ENCODE data around the gene GPANK1.

The GPANK1 gene

GRCh38 chr6:31657406-31658157 is 7.2 kb downstream of the GPANK1 start:
- Histone ChIP-seq H3K36me3 (ENCODE audit: insufficient read depth, low read length) (peaks cover 10% of the 10 kb centered on the region; the same call in 1 of the 2 replicates), H2AFZ (ENCODE audit: low read length) (no peak overlapping the region), H3K4me1 (ENCODE audit: insufficient read depth, low read length, severe bottlenecking) (peaks cover 48% of the 10 kb centered on the region), H3K79me2 (ENCODE audit: insufficient read depth, low read length) (peaks cover 6% of the 10 kb centered on the region; the same call in 1 of the 2 replicates), H3K4me3 (ENCODE audit: low read depth, low read length, poor library complexity, severe bottlenecking) (no peak overlapping the region), H4K20me1 (ENCODE audit: insufficient read depth, low read length) (no peaks in the 10 kb centered on the region), H3F3A (ENCODE audit: insufficient read depth, low read length) (no peaks in the 10 kb centered on the region), H3K27ac (ENCODE audit: low read depth, low read length, poor library complexity, severe bottlenecking) (no peak overlapping the region), H3K27me3 (ENCODE audit: insufficient read depth, low read length) (no peaks in the 10 kb centered on the region), H3K9ac (ENCODE audit: low read length) (no peak overlapping the region), H3K9me2 (ENCODE audit: low read depth, low read length) (no peaks in the 10 kb centered on the region), H3K9me3 (ENCODE audit: low read length) (no peaks in the 10 kb centered on the region), H3K4me2 (ENCODE audit: low read length) (0 out of 2 replicates have a peak overlapping the region, but pooled peaks have one; percentile 0)
- TF ChIP-seq CTCF (IDR thresholded peaks at IDR 0.05; ENCODE audit: low read length), result no peak
- no peak for TF ChIP-seq EZH2 (IDR thresholded peaks at IDR 0.05; ENCODE audit: borderline replicate concordance, low read length)

- Histone ChIP-seq H3K27me3 (ENCODE audit: insufficient read depth, low read length) (no peaks in the 10 kb centered on the region), H4K20me1 (ENCODE audit: insufficient read depth, low read length) (no peaks in the 10 kb centered on the region), H3K4me2 (ENCODE audit: low read length) (no peak within 1 kb of the TSS), H3K36me3 (ENCODE audit: insufficient read depth, low read length) (0 out of 2 replicates have a peak, but pooled peaks cover 4% of the 10 kb centered on the region), H3K9me2 (ENCODE audit: low read depth, low read length) (no peaks in the 10 kb centered on the region), H2AFZ (ENCODE audit: low read length) (no peak within 1 kb of the TSS), H3F3A (ENCODE audit: insufficient read depth, low read length) (no peaks in the 10 kb centered on the region), H3K4me1 (ENCODE audit: insufficient read depth, low read length, severe bottlenecking) (peaks cover 44% of the 10 kb centered on the region), H3K4me3 (ENCODE audit: low read depth, low read length, poor library complexity, severe bottlenecking) (no peak within 1 kb of the TSS), H3K27ac (ENCODE audit: low read depth, low read length, poor library complexity, severe bottlenecking) (no peak within 1 kb of the TSS), H3K9ac (ENCODE audit: low read length) (no peak within 1 kb of the TSS), H3K79me2 (ENCODE audit: insufficient read depth, low read length) (peaks cover 15% of the 10 kb centered on the region; the same call in 1 of the 2 replicates), H3K9me3 (ENCODE audit: low read length) (no peaks in the 10 kb centered on the region)
- TF ChIP-seq EZH2 (IDR thresholded peaks at IDR 0.05; ENCODE audit: borderline replicate concordance, low read length) (no peak), CTCF (IDR thresholded peaks at IDR 0.05; ENCODE audit: low read length) (no peak)
Observed at GRCh38 chr6:31655349-31656237, 9.2 kb downstream of the GPANK1 start, which contains the start of gene APOM. TSS of gene APOM (plus strand) at chr6:31655894. CDS start at chr6:31655967, 73 bp downstream.

GRCh38 chr6:31654574-31655348 is 10.0 kb downstream of the GPANK1 start:
- H3F3A ChIP-seq (ENCODE audit: insufficient read depth, low read length), result no peaks in the 10 kb centered on the region
- H3K9me2 ChIP-seq (ENCODE audit: low read depth, low read length), result no peaks in the 10 kb centered on the region
- peaks cover 9% of the 10 kb centered on the region; the same call in 1 of the 2 replicates for H3K79me2 ChIP-seq (ENCODE audit: insufficient read depth, low read length)
- no peak overlapping the region for H3K27ac ChIP-seq (ENCODE audit: low read depth, low read length, poor library complexity, severe bottlenecking)
- no peak overlapping the region for H3K4me3 ChIP-seq (ENCODE audit: low read depth, low read length, poor library complexity, severe bottlenecking)
- TF ChIP-seq CTCF (IDR thresholded peaks at IDR 0.05; ENCODE audit: low read length) (no peak), EZH2 (IDR thresholded peaks at IDR 0.05; ENCODE audit: borderline replicate concordance, low read length) (no peak)
- no peak overlapping the region for H2AFZ ChIP-seq (ENCODE audit: low read length)
- H3K4me1 ChIP-seq (ENCODE audit: insufficient read depth, low read length, severe bottlenecking), result peaks cover 41% of the 10 kb centered on the region
- no peak overlapping the region for H3K4me2 ChIP-seq (ENCODE audit: low read length)
- H3K9me3 ChIP-seq (ENCODE audit: low read length), result no peaks in the 10 kb centered on the region
- H3K9ac ChIP-seq (ENCODE audit: low read length), result no peak overlapping the region
- no peaks in the 10 kb centered on the region for H3K27me3 ChIP-seq (ENCODE audit: insufficient read depth, low read length)
- 0 out of 2 replicates have a peak, but pooled peaks cover 4% of the 10 kb centered on the region for H3K36me3 ChIP-seq (ENCODE audit: insufficient read depth, low read length)
- no peaks in the 10 kb centered on the region for H4K20me1 ChIP-seq (ENCODE audit: insufficient read depth, low read length)
